22Rv1 (cell line): ENCODE results near the gene COL13A1.

ENCODE experiments used
- CTCF ChIP-seq: fragments of 450-650 bp; IDR thresholded peaks from 2 replicates; pipeline ENCODE4 v1.5.1; 2017; ENCODE audit warnings: mild to moderate bottlenecking
- ZFX ChIP-seq: fragments of 450-650 bp; IDR thresholded peaks from 2 replicates; pipeline ENCODE4 v1.6.1; 2017; ENCODE audit warnings: antibody characterized with exemption, borderline replicate concordance

- TF ChIP-seq CTCF (no peak), ZFX (no peak)
These were observed 41.6 kb upstream of the COL13A1 start for GRCh38 chr10:69760072-69760471.
